SJSA1 (cell line): Measurements from ENCODE around the gene HOXA4. TPM values are rescaled to one million over a fixed set of nuclear protein-coding genes. Genes with fewer than 3 reads are reported as not detected.

ENCODE experiments used
- DNase-seq, 2 experiments: peaks; one replicate each; pipeline ENCODE4 v3.0.0-alpha.2; 2015 to 2020; ENCODE audit warnings: low spot score in 2 of 2, low read depth in 1 of 2
- H3K27ac ChIP-seq: fragments of 250-450 bp; sonication (Bioruptor Pico); 2 replicates; pipeline ENCODE4 v1.5.1; 2020; ENCODE audit warnings: mild to moderate bottlenecking, moderate library complexity
- H3K27me3 ChIP-seq: fragments of 250-450 bp; sonication (Bioruptor Pico); replicated peaks from 2 replicates; pipeline ENCODE4 v1.5.1; 2020; ENCODE audit warnings: mild to moderate bottlenecking, moderate library complexity
- H3K36me3 ChIP-seq: fragments of 250-450 bp; sonication (Bioruptor Pico); 2 replicates; pipeline ENCODE4 v1.5.1; 2020; ENCODE audit warnings: mild to moderate bottlenecking
- H3K4me1 ChIP-seq: fragments of 250-450 bp; sonication (Bioruptor Pico); replicated peaks from 2 replicates; pipeline ENCODE4 v1.6.1; 2021; ENCODE audit warnings: mild to moderate bottlenecking
- H3K4me3 ChIP-seq: fragments of 250-450 bp; sonication (Bioruptor Pico); 2 replicates; pipeline ENCODE4 v1.5.1; 2020; ENCODE audit warnings: mild to moderate bottlenecking
- H3K9me3 ChIP-seq: fragments of 250-450 bp; sonication (Bioruptor Pico); replicated peaks from 2 replicates; pipeline ENCODE4 v1.5.1; 2020; ENCODE audit warnings: mild to moderate bottlenecking
- total RNA-seq: library from RNA; depleted of rRNA; stranded (reverse); fragments of >200 nt; shearing (Covaris generic); gene quantifications from 2 replicates; pipeline ENCODE4 v1.2.3, GENCODE V29; 2014

The HOXA4 gene
- total RNA-seq, 1 experiment from 2014 or later, result 0.58 TPM

GRCh38 chr7:27097686-27098577 is 32.6 kb downstream of the HOXA4 start:
- no peaks in the 10 kb centered on the region for H3K27me3 ChIP-seq
- peaks cover 35% of the 10 kb centered on the region for H3K36me3 ChIP-seq
- no peak for DNase-seq
- peak overlapping the region; percentile 65 for H3K4me3 ChIP-seq
- no peaks in the 10 kb centered on the region for H3K9me3 ChIP-seq
- H3K4me1 ChIP-seq, result peaks cover 26% of the 10 kb centered on the region
- H3K27ac ChIP-seq, result no peak overlapping the region

- H3K27ac ChIP-seq, result peak overlapping the region; percentile 59
- peak overlapping the region; percentile 65 for H3K4me3 ChIP-seq
- H3K9me3 ChIP-seq, result no peaks in the 10 kb centered on the region
- H3K4me1 ChIP-seq, result peaks cover 35% of the 10 kb centered on the region
- H3K27me3 ChIP-seq, result no peaks in the 10 kb centered on the region
- DNase-seq, result peak in 1 of 2 experiments; percentile 16
- H3K36me3 ChIP-seq, result peaks cover 35% of the 10 kb centered on the region
Measured at GRCh38 chr7:27096768-27097514, 33.6 kb downstream of the HOXA4 start.

GRCh38 chr7:27095897-27096767 is 34.4 kb downstream of the HOXA4 start, which contains the start of gene HOXA1:
HOXA1 (minus strand) TSS chr7:27096000; CDS start chr7:27095912, 88 bp downstream.
- H3K36me3 ChIP-seq, result peaks cover 33% of the 10 kb centered on the region
- H3K9me3 ChIP-seq, result no peaks in the 10 kb centered on the region
- no peaks in the 10 kb centered on the region for H3K27me3 ChIP-seq
- H3K4me1 ChIP-seq, result peaks cover 44% of the 10 kb centered on the region
- H3K4me3 ChIP-seq, result peak within 1 kb of the TSS; percentile 65
- peak within 1 kb of the TSS; percentile 62 for H3K27ac ChIP-seq
- peak; percentile 80 to 95 for DNase-seq

GRCh38 chr7:27095050-27095896 is 35.3 kb downstream of the HOXA4 start:
- DNase-seq, result no peak
- Histone ChIP-seq H3K36me3 (peaks cover 25% of the 10 kb centered on the region), H3K27ac (peak overlapping the region; percentile 62), H3K27me3 (no peaks in the 10 kb centered on the region), H3K4me3 (peak overlapping the region; percentile 65), H3K9me3 (no peaks in the 10 kb centered on the region), H3K4me1 (peaks cover 50% of the 10 kb centered on the region)

- H3K9me3 ChIP-seq, result no peaks in the 10 kb centered on the region
- no peaks in the 10 kb centered on the region for H3K27me3 ChIP-seq
- H3K27ac ChIP-seq, result no peak overlapping the region
- peaks cover 17% of the 10 kb centered on the region for H3K36me3 ChIP-seq
- no peak for DNase-seq
- H3K4me3 ChIP-seq, result no peak overlapping the region
- H3K4me1 ChIP-seq, result peaks cover 50% of the 10 kb centered on the region
Measured at GRCh38 chr7:27094304-27095049, 36.1 kb downstream of the HOXA4 start.

GRCh38 chr7:27093184-27093895 is 37.2 kb downstream of the HOXA4 start:
- H3K9me3 ChIP-seq, result no peaks in the 10 kb centered on the region
- H3K27ac ChIP-seq, result no peak overlapping the region
- H3K36me3 ChIP-seq, result peaks cover 5% of the 10 kb centered on the region; the same call in 1 of the 2 replicates
- no peaks in the 10 kb centered on the region for H3K27me3 ChIP-seq
- no peak overlapping the region for H3K4me3 ChIP-seq
- DNase-seq, result no peak
- H3K4me1 ChIP-seq, result peaks cover 54% of the 10 kb centered on the region

GRCh38 chr7:27092819-27093110 is 37.8 kb downstream of the HOXA4 start:
- H3K27ac ChIP-seq, result no peak overlapping the region
- H3K4me1 ChIP-seq, result peaks cover 49% of the 10 kb centered on the region
- no peak overlapping the region for H3K4me3 ChIP-seq
- H3K36me3 ChIP-seq, result no peaks in the 10 kb centered on the region; the same call in 1 of the 2 replicates
- no peaks in the 10 kb centered on the region for H3K27me3 ChIP-seq
- no peak for DNase-seq
- no peaks in the 10 kb centered on the region for H3K9me3 ChIP-seq

GRCh38 chr7:27091941-27092818 is 38.4 kb downstream of the HOXA4 start:
- peak; percentile 51 to 79 for DNase-seq
- Histone ChIP-seq H3K9me3 (no peaks in the 10 kb centered on the region), H3K4me3 (no peak overlapping the region), H3K27ac (peak overlapping the region; percentile 1; the same call in 1 of the 2 replicates), H3K4me1 (peaks cover 43% of the 10 kb centered on the region), H3K36me3 (no peaks in the 10 kb centered on the region; the same call in 1 of the 2 replicates), H3K27me3 (no peaks in the 10 kb centered on the region)

- Histone ChIP-seq H3K27me3 (no peaks in the 10 kb centered on the region), H3K4me3 (no peak overlapping the region), H3K27ac (peak overlapping the region; percentile 1; the same call in 1 of the 2 replicates), H3K36me3 (no peaks in the 10 kb centered on the region; the same call in 1 of the 2 replicates), H3K4me1 (peaks cover 41% of the 10 kb centered on the region), H3K9me3 (no peaks in the 10 kb centered on the region)
- no peak for DNase-seq
Measured at GRCh38 chr7:27091105-27091504, 39.5 kb downstream of the HOXA4 start.

- H3K4me3 ChIP-seq, result no peak overlapping the region
- H3K9me3 ChIP-seq, result no peaks in the 10 kb centered on the region
- no peaks in the 10 kb centered on the region for H3K27me3 ChIP-seq
- no peaks in the 10 kb centered on the region for H3K36me3 ChIP-seq
- DNase-seq, result no peak
- peaks cover 32% of the 10 kb centered on the region for H3K4me1 ChIP-seq
- no peak overlapping the region for H3K27ac ChIP-seq
Measured at GRCh38 chr7:27088002-27088922, 42.3 kb downstream of the HOXA4 start.
